Endothelial cell of hepatic sinusoid (primary cell): ENCODE measurements around the gene EMC8.
"Not testable (repeated sequence)": the region's sequence is repeated elsewhere in the genome, so short reads cannot be mapped to it uniquely, and the experiment has no call there.

Experiments
- in situ Hi-C: cut with HindIII; loops from 2 replicates; pipeline ENCODE4 v1.10.0; 2017; ENCODE audit warnings: low sequenced_read_pairs

The EMC8 gene

GRCh38 chr16:85799497-85800320 is at the start of gene EMC8, which contains the start of gene COX4I1:
TSS of gene EMC8 (minus strand) at chr16:85799544. CDS start at chr16:85799295, 249 bp downstream.
TSS of gene COX4I1 (plus strand) at chr16:85799695. CDS start at chr16:85801206, 1,511 bp downstream.
- in situ Hi-C loops, result loop anchor here (25.0 kb wide), 1 partner anchor 188 kb away; no protein-coding TSS in a partner anchor

GRCh38 chr16:85848986-85849385 is 49.6 kb upstream of the EMC8 start:
- in situ Hi-C loops, result no loop called here

GRCh38 chr16:85847681-85848601 is 48.6 kb upstream of the EMC8 start:
- in situ Hi-C loops, result no loop called here

GRCh38 chr16:85847036-85847435 is 47.7 kb upstream of the EMC8 start:
- in situ Hi-C loops, result no loop called here

- in situ Hi-C loops, result no loop called here
These were observed 47.1 kb upstream of the EMC8 start for GRCh38 chr16:85846461-85846860.

- in situ Hi-C loops, result no loop called here
These were observed 45.9 kb upstream of the EMC8 start for GRCh38 chr16:85845266-85845665.

GRCh38 chr16:85844786-85845185 is 45.4 kb upstream of the EMC8 start:
- in situ Hi-C loops, result no loop called here

- in situ Hi-C loops, result no loop called here
These were observed 44.8 kb upstream of the EMC8 start for GRCh38 chr16:85844169-85844481.

- in situ Hi-C loops, result no loop called here
These were observed 44.3 kb upstream of the EMC8 start for GRCh38 chr16:85843471-85844168.

GRCh38 chr16:85842848-85843247 is 43.5 kb upstream of the EMC8 start:
- in situ Hi-C loops, result no loop called here

- in situ Hi-C loops, result no loop called here
These were observed 43.1 kb upstream of the EMC8 start for GRCh38 chr16:85842435-85842834.

GRCh38 chr16:85840801-85841200 is 41.5 kb upstream of the EMC8 start:
- in situ Hi-C loops, result no loop called here

GRCh38 chr16:85840395-85840794 is 41.1 kb upstream of the EMC8 start:
- in situ Hi-C loops, result no loop called here

- in situ Hi-C loops, result no loop called here
These were observed 40.4 kb upstream of the EMC8 start for GRCh38 chr16:85839681-85840240.

- in situ Hi-C loops, result no loop called here
These were observed 39.7 kb upstream of the EMC8 start for GRCh38 chr16:85838876-85839585.

- in situ Hi-C loops, result no loop called here
These were observed 39.0 kb upstream of the EMC8 start for GRCh38 chr16:85838381-85838780.

- in situ Hi-C loops, result not testable (repeated sequence)
These were observed 38.3 kb upstream of the EMC8 start for GRCh38 chr16:85837654-85838053.

- in situ Hi-C loops, result no loop called here
These were observed 37.6 kb upstream of the EMC8 start for GRCh38 chr16:85836706-85837582.
